Vagina (tissue), 2 donors: ENCODE measurements around the gene SPG11.

Source experiments
- POLR2A ChIP-seq, 2 donors: fragments of 450-650 bp; IDR thresholded peaks; one replicate each; pipeline ENCODE4 v1.6.1; 2017; ENCODE audit warnings: antibody characterized with exemption in 2 of 2, mild to moderate bottlenecking in 2 of 2, moderate library complexity in 2 of 2
- POLR2AphosphoS5 ChIP-seq, 2 donors: sonication (generic); formaldehyde crosslinking; IDR thresholded peaks; one replicate each; pipeline ENCODE4 v1.9.0; 2017; ENCODE audit warnings: antibody characterized with exemption in 2 of 2, mild to moderate bottlenecking in 2 of 2, low read depth in 1 of 2; ENCODE audit not compliant: insufficient read depth in 1 of 2
- TF ChIP-seq, protein P1 (sequence below), 3 experiments: fragments of 450-650 bp in 2 of 3; fragments of 200-600 bp in 1 of 3; sonication (generic) in 1 of 3; IDR thresholded peaks; one replicate each; pipeline ENCODE4 v1.5.1; 2017 to 2019; ENCODE audit warnings: antibody characterized with exemption in 3 of 3, mild to moderate bottlenecking in 2 of 3, moderate library complexity in 2 of 3

DNA sequence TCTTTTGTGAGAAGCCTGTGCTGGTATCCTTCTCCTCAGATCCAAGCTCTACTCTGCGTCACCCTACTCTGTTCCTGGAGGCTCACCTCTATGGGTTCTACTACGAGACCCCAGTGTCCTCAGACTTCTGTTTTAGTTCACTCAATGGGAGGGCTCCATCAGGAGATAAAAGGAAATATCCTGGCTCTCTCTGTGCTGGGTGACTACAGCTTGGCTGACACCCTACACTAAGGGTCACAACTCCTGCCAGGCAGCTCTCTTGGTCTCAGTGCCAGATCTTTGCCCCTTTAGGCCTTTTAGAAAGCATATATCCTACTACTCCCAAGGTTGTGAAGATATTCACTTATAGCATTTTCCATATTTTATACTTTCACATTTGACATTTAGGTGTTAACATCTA is 46.5 kb downstream of the SPG11 start:
- TF ChIP-seq, protein P1, sequence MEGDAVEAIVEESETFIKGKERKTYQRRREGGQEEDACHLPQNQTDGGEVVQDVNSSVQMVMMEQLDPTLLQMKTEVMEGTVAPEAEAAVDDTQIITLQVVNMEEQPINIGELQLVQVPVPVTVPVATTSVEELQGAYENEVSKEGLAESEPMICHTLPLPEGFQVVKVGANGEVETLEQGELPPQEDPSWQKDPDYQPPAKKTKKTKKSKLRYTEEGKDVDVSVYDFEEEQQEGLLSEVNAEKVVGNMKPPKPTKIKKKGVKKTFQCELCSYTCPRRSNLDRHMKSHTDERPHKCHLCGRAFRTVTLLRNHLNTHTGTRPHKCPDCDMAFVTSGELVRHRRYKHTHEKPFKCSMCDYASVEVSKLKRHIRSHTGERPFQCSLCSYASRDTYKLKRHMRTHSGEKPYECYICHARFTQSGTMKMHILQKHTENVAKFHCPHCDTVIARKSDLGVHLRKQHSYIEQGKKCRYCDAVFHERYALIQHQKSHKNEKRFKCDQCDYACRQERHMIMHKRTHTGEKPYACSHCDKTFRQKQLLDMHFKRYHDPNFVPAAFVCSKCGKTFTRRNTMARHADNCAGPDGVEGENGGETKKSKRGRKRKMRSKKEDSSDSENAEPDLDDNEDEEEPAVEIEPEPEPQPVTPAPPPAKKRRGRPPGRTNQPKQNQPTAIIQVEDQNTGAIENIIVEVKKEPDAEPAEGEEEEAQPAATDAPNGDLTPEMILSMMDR (IDR thresholded peaks at IDR 0.05): no peak
- TF ChIP-seq POLR2A (IDR thresholded peaks at IDR 0.05): no peak
- no peak for TF ChIP-seq POLR2AphosphoS5 (IDR thresholded peaks at IDR 0.05; ENCODE audit: insufficient read depth in 1 of 2, low read depth in 1 of 2)
